H1 (cell line): Measurements from ENCODE around the gene GALNT2. TPM values are rescaled to one million over a fixed set of nuclear protein-coding genes. Genes with fewer than 3 reads are reported as not detected.
A peak's percentile ranks its signal among the peaks of the same experiment; 100 is the strongest.

Experiments used
- CTCF ChIA-PET: fragments of 300-600 bp; sonication (Branson Sonifier 250); formaldehyde crosslinking; loops from one replicate; lab custom pipeline; 2021; ENCODE audit not compliant: partially characterized antibody; lab: Charles Lee
- POLR2A ChIA-PET: fragments of 300-600 bp; sonication (Branson Sonifier 250); formaldehyde crosslinking; loops from one replicate; lab custom pipeline; 2021; ENCODE audit warnings: inconsistent platforms; ENCODE audit not compliant: partially characterized antibody; lab: Charles Lee
- DNase-seq, 2 experiments: peaks; one replicate each; pipeline versions ENCODE4 v3.0.0 to v3.0.0-alpha.2; 2010 to 2022; ENCODE audit warnings: low spot score in 2 of 2, low read depth in 1 of 2, mixed read lengths in 1 of 2
- FAIRE-seq: peaks from 2 replicates; lab custom pipeline; 2011; peaks lifted over from hg19 to GRCh38; lab: Jason Lieb, UNC
- H2AFZ ChIP-seq: 2 replicates; pipeline ENCODE4 v1.8.1; 2012; ENCODE audit warnings: low read length, inconsistent platforms
- H2AK5ac ChIP-seq: 2 replicates; pipeline ENCODE4 v1.6.1; 2013; ENCODE audit warnings: low read depth, low read length
- H2BK120ac ChIP-seq: replicated peaks from 2 replicates; pipeline ENCODE3; 2013; ENCODE audit warnings: low read depth, low read length, inconsistent platforms
- H2BK12ac ChIP-seq: 2 replicates; pipeline ENCODE4 v1.6.1; 2013; ENCODE audit warnings: low read depth, low read length
- H2BK15ac ChIP-seq: 2 replicates; pipeline ENCODE4 v1.6.1; 2013; ENCODE audit warnings: low read length
- H2BK20ac ChIP-seq: 2 replicates; pipeline ENCODE4 v1.6.1; 2013; ENCODE audit warnings: low read length
- H2BK5ac ChIP-seq: 2 replicates; pipeline ENCODE4 v1.6.1; 2013; ENCODE audit warnings: low read depth, low read length
- H3K14ac ChIP-seq: 2 replicates; pipeline ENCODE4 v1.6.1; 2013; ENCODE audit warnings: inconsistent platforms; ENCODE audit not compliant: insufficient read length
- H3K18ac ChIP-seq: 2 replicates; pipeline ENCODE4 v1.6.1; 2013; ENCODE audit warnings: low read length; ENCODE audit errors: extremely low read depth
- H3K23ac ChIP-seq: 2 replicates; pipeline ENCODE4 v1.6.1; 2013; ENCODE audit warnings: inconsistent platforms; ENCODE audit not compliant: insufficient read length
- H3K23me2 ChIP-seq: 2 replicates; pipeline ENCODE4 v1.6.1; 2013; ENCODE audit warnings: low read depth, low read length
- H3K27ac ChIP-seq: 2 replicates; pipeline ENCODE4 v1.6.1; 2011; ENCODE audit warnings: low read depth, low read length, inconsistent platforms
- H3K27me3 ChIP-seq, 4 experiments: replicated peaks in 1 of 4; 1 replicate in 1 of 4; 2 replicates in 3 of 4; pipeline versions ENCODE4 v1.6.1 to v1.8.1; 2011 to 2013; ENCODE audit warnings: low read length in 3 of 4, mild to moderate bottlenecking in 3 of 4, inconsistent platforms in 2 of 4, mixed read lengths in 2 of 4, moderate library complexity in 1 of 4; ENCODE audit not compliant: control insufficient read depth in 3 of 4, insufficient read depth in 3 of 4; ENCODE audit errors: extremely low read depth in 1 of 4
- H3K36me3 ChIP-seq, 4 experiments: 2 replicates each; pipeline versions ENCODE4 v1.6.1 to v1.8.1; 2011 to 2013; ENCODE audit warnings: mild to moderate bottlenecking in 4 of 4, low read length in 3 of 4, moderate library complexity in 2 of 4, control low read depth in 1 of 4, inconsistent platforms in 1 of 4; ENCODE audit not compliant: insufficient read depth in 4 of 4, control insufficient read depth in 2 of 4
- H3K4ac ChIP-seq: replicated peaks from 2 replicates; pipeline ENCODE3; 2013; ENCODE audit warnings: low read length, low read depth, mixed read lengths, inconsistent platforms; ENCODE audit not compliant: insufficient read length
- H3K4me1 ChIP-seq, 4 experiments: replicated peaks in 1 of 4; 1 replicate in 1 of 4; 2 replicates in 3 of 4; pipeline versions ENCODE4 v1.6.1 to v1.8.1; 2011 to 2013; ENCODE audit warnings: low read length in 3 of 4, inconsistent platforms in 2 of 4, mixed read lengths in 1 of 4; ENCODE audit not compliant: insufficient read depth in 4 of 4, control insufficient read depth in 3 of 4
- H3K4me2 ChIP-seq, 2 experiments: 2 replicates each; pipeline versions ENCODE4 v1.6.1 to v1.8.1; 2011 to 2013; ENCODE audit warnings: low read depth in 2 of 2, low read length in 2 of 2, control low read depth in 1 of 2, inconsistent platforms in 1 of 2, mild to moderate bottlenecking in 1 of 2; ENCODE audit not compliant: insufficient read depth in 1 of 2
- H3K4me3 ChIP-seq, 4 experiments: fragments of 200-600, 300-600 bp in 1 of 4; sonication (generic), shearing (Covaris generic), sonication (Bioruptor Twin) in 1 of 4; 2 replicates each; pipeline versions ENCODE4 v1.5.1 to v1.8.1; 2011 to 2016; ENCODE audit warnings: low read length in 4 of 4, low read depth in 3 of 4, control low read depth in 2 of 4, inconsistent platforms in 2 of 4, mild to moderate bottlenecking in 2 of 4, mixed read lengths in 1 of 4, moderate library complexity in 1 of 4; ENCODE audit not compliant: insufficient read depth in 2 of 4; ENCODE audit errors: extremely low read depth in 1 of 4
- H3K56ac ChIP-seq: replicated peaks from 2 replicates; pipeline ENCODE3; 2013; ENCODE audit warnings: low read depth, mild to moderate bottlenecking, mixed read lengths, low read length, inconsistent platforms; ENCODE audit not compliant: insufficient read length
- H3K79me1 ChIP-seq: 2 replicates; pipeline ENCODE4 v1.6.1; 2013; ENCODE audit warnings: low read depth, low read length, control low read depth
- H3K79me2 ChIP-seq, 2 experiments: 2 replicates each; pipeline versions ENCODE4 v1.6.1 to v1.8.1; 2012 to 2013; ENCODE audit warnings: low read length in 2 of 2, mild to moderate bottlenecking in 2 of 2, inconsistent platforms in 1 of 2; ENCODE audit not compliant: insufficient read depth in 2 of 2, control insufficient read depth in 1 of 2
- H3K9ac ChIP-seq, 4 experiments: replicated peaks in 1 of 4; 1 replicate in 1 of 4; 2 replicates in 3 of 4; pipeline versions ENCODE4 v1.6.1 to v1.8.1; 2011 to 2013; ENCODE audit warnings: low read depth in 3 of 4, low read length in 3 of 4, control low read depth in 2 of 4, mild to moderate bottlenecking in 2 of 4, moderate library complexity in 2 of 4, inconsistent platforms in 1 of 4; ENCODE audit errors: extremely low read depth in 1 of 4
- H3K9me3 ChIP-seq, 2 experiments: 2 replicates each; pipeline versions ENCODE4 v1.6.1 to v1.8.1; 2012 to 2013; ENCODE audit warnings: mild to moderate bottlenecking in 2 of 2, moderate library complexity in 2 of 2, control low read depth in 1 of 2, inconsistent platforms in 1 of 2, low read depth in 1 of 2, low read length in 1 of 2, mixed read lengths in 1 of 2; ENCODE audit not compliant: insufficient read depth in 2 of 2
- H4K20me1 ChIP-seq, 2 experiments: replicated peaks in 1 of 2; 2 replicates each; pipeline versions ENCODE3 to v1.8.1; 2011 to 2013; ENCODE audit warnings: inconsistent platforms in 2 of 2, low read length in 2 of 2, mild to moderate bottlenecking in 1 of 2; ENCODE audit not compliant: insufficient read depth in 2 of 2, control insufficient read depth in 1 of 2
- H4K5ac ChIP-seq: 2 replicates; pipeline ENCODE4 v1.6.1; 2013; ENCODE audit warnings: low read length, low read depth, mixed read lengths, inconsistent platforms; ENCODE audit not compliant: insufficient read length
- H4K8ac ChIP-seq: 2 replicates; pipeline ENCODE4 v1.8.0; 2013; ENCODE audit warnings: mild to moderate bottlenecking, moderate library complexity, low read length, inconsistent platforms; ENCODE audit not compliant: insufficient read depth; ENCODE audit errors: extremely low read depth
- H4K91ac ChIP-seq: replicated peaks from 2 replicates; pipeline ENCODE3; 2013; ENCODE audit warnings: low read length, mixed read lengths, inconsistent platforms; ENCODE audit not compliant: insufficient read length
- BRCA1 ChIP-seq: IDR thresholded peaks from 2 replicates; pipeline ENCODE4 v1.6.1; 2012; ENCODE audit warnings: low read depth, low read length, improper control_type of control experiment
- CTBP2 ChIP-seq: IDR thresholded peaks from 2 replicates; pipeline ENCODE4 v1.7.0; 2011; ENCODE audit warnings: borderline replicate concordance, mild to moderate bottlenecking, moderate library complexity, mixed read lengths, low read length; ENCODE audit not compliant: insufficient read depth, insufficient read length
- EP300 ChIP-seq, 2 experiments: IDR thresholded peaks; 1 replicate in 1 of 2; 2 replicates in 1 of 2; pipeline ENCODE4 v1.6.1; 2011 to 2012; ENCODE audit warnings: low read depth in 2 of 2, low read length in 2 of 2, mild to moderate bottlenecking in 2 of 2, borderline replicate concordance in 1 of 2, inconsistent platforms in 1 of 2, moderate library complexity in 1 of 2
- GABPA ChIP-seq: IDR thresholded peaks from 2 replicates; pipeline ENCODE4 v1.6.1; 2011; ENCODE audit warnings: mild to moderate bottlenecking, low read length, moderate library complexity, borderline replicate concordance; ENCODE audit not compliant: insufficient read depth
- KDM4A ChIP-seq: IDR thresholded peaks from one replicate; pipeline ENCODE4 v1.7.1; 2012; ENCODE audit warnings: low read depth, mild to moderate bottlenecking, moderate library complexity, low read length, inconsistent platforms; ENCODE audit not compliant: severe bottlenecking
- NANOG ChIP-seq: IDR thresholded peaks from 2 replicates; pipeline ENCODE4 v1.6.1; 2011; ENCODE audit warnings: low read length, low read depth, mild to moderate bottlenecking, inconsistent platforms; ENCODE audit not compliant: insufficient read depth, poor library complexity, severe bottlenecking
- SAP30 ChIP-seq: fragments of 300-600 bp; sonication (generic); IDR thresholded peaks from 2 replicates; pipeline ENCODE4 v1.7.1; 2012; ENCODE audit warnings: low read length, moderate library complexity, mild to moderate bottlenecking, inconsistent platforms; ENCODE audit not compliant: insufficient read depth, insufficient replicate concordance
- SIRT6 ChIP-seq: IDR thresholded peaks from one replicate; pipeline ENCODE4 v1.7.1; 2012; ENCODE audit warnings: low read length, inconsistent platforms
- TEAD4 ChIP-seq: IDR thresholded peaks from 2 replicates; pipeline ENCODE4 v1.6.1; 2012; ENCODE audit warnings: low read depth, low read length, inconsistent platforms, mixed read lengths
- WGBS, 2 experiments: shearing (Covaris generic) in 1 of 2; methylation state at CpG; one replicate each; pipeline versions ENCODE4 v1.1.6 to v1.1.7; 2013 to 2015; ENCODE audit warnings: low lambda C conversion rate in 2 of 2, mixed read lengths in 2 of 2, inconsistent platforms in 1 of 2, low coverage in 1 of 2, missing lambda C conversion rate in 1 of 2; ENCODE audit not compliant: insufficient replicate concordance in 2 of 2, insufficient coverage in 1 of 2, insufficient read length in 1 of 2; ENCODE audit errors: extremely low coverage in 1 of 2, missing lambda C conversion rate in 1 of 2; 5-methylcytosine and 5-hydroxymethylcytosine counted together
- polyA plus RNA-seq, 7 experiments: library from polyadenylated mRNA; depleted of rRNA in 3 of 7; stranded (reverse) in 5 of 7; unstranded in 2 of 7; fragments of >200 nt in 5 of 7; fragments of 200-250 nt in 2 of 7; gene quantifications; 1 replicate in 5 of 7; 2 replicates in 1 of 7; 4 replicates in 1 of 7; pipeline versions ENCODE4 v1.2.1 to v1.2.3, GENCODE V29; 2011 to 2013; ENCODE audit warnings: missing spikeins in 2 of 7, mixed read lengths in 2 of 7
- total RNA-seq: library from RNA; stranded (reverse); fragmentation: NEBNext Ultra II Directional; extraction: Animal tissue kit (Norgen Biotek cat#: 25700); gene quantifications from 2 replicates; pipeline ENCODE4 v1.2.1, GENCODE V29; 2021
- TF ChIP-seq, protein P1 (sequence below): IDR thresholded peaks from 2 replicates; pipeline ENCODE4 v1.6.1; 2012; ENCODE audit warnings: low read length, inconsistent platforms
- TF ChIP-seq, protein P2 (sequence below): IDR thresholded peaks from 2 replicates; pipeline ENCODE4 v1.6.1; 2011; ENCODE audit warnings: low read depth, mild to moderate bottlenecking, low read length; ENCODE audit not compliant: insufficient read depth

GALNT2 gene
- total and polyA plus RNA-seq, 2 of the 8 experiments (the other 6 are each of a cell fraction or from before 2014, with no cell fraction given): 34.5 to 75.3 TPM

DNA sequence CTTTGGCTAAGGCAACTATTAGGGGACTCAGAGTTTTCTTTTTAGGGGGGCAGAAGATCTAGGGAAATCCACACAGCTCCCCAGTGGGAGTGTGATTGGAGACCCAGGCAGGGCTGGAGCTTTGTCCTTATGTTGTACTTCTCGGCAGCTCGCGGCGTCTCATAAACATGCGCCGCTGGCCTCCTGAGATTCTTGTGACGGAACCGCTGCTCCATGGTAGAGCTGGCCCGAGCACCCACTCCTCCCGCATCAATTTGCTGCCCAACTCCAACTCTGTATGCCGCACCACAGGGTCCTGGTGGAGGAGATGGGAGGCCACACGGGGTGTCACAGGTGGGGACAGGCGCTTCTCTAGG, 143.9 kb downstream of the GALNT2 start:
- no peak for FAIRE-seq
- Histone ChIP-seq H2AFZ (no peak overlapping the region), H3K4me3 (no peak overlapping the region), H2BK12ac (no peak overlapping the region), H3K18ac (no peak overlapping the region), H3K4ac (no peak overlapping the region), H3K4me2 (no peak overlapping the region), H3K79me2 (peaks cover 0 to 4% of the 10 kb centered on the region in 2 experiments; a peak in 1 of 4 replicates), H3K23me2 (no peaks in the 10 kb centered on the region), H4K20me1 (peaks cover 0 to 4% of the 10 kb centered on the region in 2 experiments), H4K8ac (no peak overlapping the region), H4K5ac (no peak overlapping the region), H3K9me3 (no peaks in the 10 kb centered on the region), H3K23ac (no peak overlapping the region), H4K91ac (no peak overlapping the region), H3K4me1 (no peaks in the 10 kb centered on the region; a peak in 1 of 7 replicates), H3K27ac (no peak overlapping the region), H2BK5ac (no peak overlapping the region), H3K27me3 (no peaks in the 10 kb centered on the region), H3K56ac (no peak overlapping the region), H3K36me3 (no peaks in the 10 kb centered on the region), H2BK15ac (no peak overlapping the region), H2AK5ac (no peak overlapping the region), H2BK20ac (no peak overlapping the region), H3K9ac (no peak overlapping the region), H3K79me1 (peaks cover 6% of the 10 kb centered on the region; the same call in 1 of the 2 replicates), H2BK120ac (no peak overlapping the region), H3K14ac (no peak overlapping the region)
- CTCF ChIA-PET: interaction anchor here (0.9 to 2.9 kb wide), 7 partner anchors 11 to 550 kb away, joined by 3 to 17 read pairs (median 4); no protein-coding TSS in a partner anchor
- DNase-seq: peak in 1 of 2 experiments; percentile 39
- 86% methylated on average over 13 of the region's 13 CpGs; no CpG with 5 or more reads in 1 of the 2 experiments for WGBS, 2 experiments
- POLR2A ChIA-PET: no interaction called here
- TF ChIP-seq TEAD4 (no peak), EP300 (IDR thresholded peaks at IDR 0.05; ENCODE audit: borderline replicate concordance in 1 of 2, low read depth in 2 of 2, low read length in 2 of 2) (no peak), KDM4A (no peak), NANOG (no peak), SIRT6 (no peak), BRCA1 (no peak), CTBP2 (no peak), SAP30 (no peak), GABPA (no peak)
- TF ChIP-seq, protein P1, sequence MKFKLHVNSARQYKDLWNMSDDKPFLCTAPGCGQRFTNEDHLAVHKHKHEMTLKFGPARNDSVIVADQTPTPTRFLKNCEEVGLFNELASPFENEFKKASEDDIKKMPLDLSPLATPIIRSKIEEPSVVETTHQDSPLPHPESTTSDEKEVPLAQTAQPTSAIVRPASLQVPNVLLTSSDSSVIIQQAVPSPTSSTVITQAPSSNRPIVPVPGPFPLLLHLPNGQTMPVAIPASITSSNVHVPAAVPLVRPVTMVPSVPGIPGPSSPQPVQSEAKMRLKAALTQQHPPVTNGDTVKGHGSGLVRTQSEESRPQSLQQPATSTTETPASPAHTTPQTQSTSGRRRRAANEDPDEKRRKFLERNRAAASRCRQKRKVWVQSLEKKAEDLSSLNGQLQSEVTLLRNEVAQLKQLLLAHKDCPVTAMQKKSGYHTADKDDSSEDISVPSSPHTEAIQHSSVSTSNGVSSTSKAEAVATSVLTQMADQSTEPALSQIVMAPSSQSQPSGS: no peak
- TF ChIP-seq, protein P2, sequence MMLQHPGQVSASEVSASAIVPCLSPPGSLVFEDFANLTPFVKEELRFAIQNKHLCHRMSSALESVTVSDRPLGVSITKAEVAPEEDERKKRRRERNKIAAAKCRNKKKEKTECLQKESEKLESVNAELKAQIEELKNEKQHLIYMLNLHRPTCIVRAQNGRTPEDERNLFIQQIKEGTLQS: no peak
